ENCODE measurements around the gene OR6M1.

Gene OR6M1

GRCh38 chr11:123838659-123839058 is 32.5 kb upstream of the OR6M1 start:
- POLR2A ChIA-PET, result no interaction called here
- H3K4me3 ChIP-seq (ENCODE audit: low read depth, low read length), result no peak overlapping the region

GRCh38 chr11:123838199-123838598 is 32.0 kb upstream of the OR6M1 start:
- ChIA-PET POLR2A (no interaction called here), CTCF (no interaction called here)
- H3K4me3 ChIP-seq (ENCODE audit: low read depth, low read length), result no peak overlapping the region
- TF ChIP-seq CTCF (IDR thresholded peaks at IDR 0.05; ENCODE audit: insufficient read depth, low read length, missing control alignments), result no peak
- no peak for DNase-seq (ENCODE audit: low read depth, low spot score)

More at GRCh38 chr11:123838659-123839058, 32.5 kb upstream of the OR6M1 start:
- no peak for DNase-seq (ENCODE audit: low read depth, low spot score)
- CTCF ChIA-PET, result no interaction called here
- no peak for TF ChIP-seq CTCF (IDR thresholded peaks at IDR 0.05; ENCODE audit: insufficient read depth, low read length, missing control alignments)

- POLR2A ChIA-PET, result no interaction called here
- no peak for DNase-seq (ENCODE audit: low read depth, low spot score)
Measured at GRCh38 chr11:123833095-123833494, 26.9 kb upstream of the OR6M1 start.

GRCh38 chr11:123829745-123830144 is 23.6 kb upstream of the OR6M1 start:
- ChIA-PET CTCF (no interaction called here), POLR2A (no interaction called here)
- DNase-seq (ENCODE audit: low read depth, low spot score), result no peak
- no peak overlapping the region for H3K4me3 ChIP-seq (ENCODE audit: low read depth, low read length)
- TF ChIP-seq CTCF (IDR thresholded peaks at IDR 0.05; ENCODE audit: insufficient read depth, low read length, missing control alignments), result no peak

More at GRCh38 chr11:123833095-123833494, 26.9 kb upstream of the OR6M1 start:
- CTCF ChIA-PET, result no interaction called here
- no peak for TF ChIP-seq CTCF (IDR thresholded peaks at IDR 0.05; ENCODE audit: insufficient read depth, low read length, missing control alignments)
- H3K4me3 ChIP-seq (ENCODE audit: low read depth, low read length), result no peak overlapping the region

- TF ChIP-seq CTCF (IDR thresholded peaks at IDR 0.05; ENCODE audit: insufficient read depth, low read length, missing control alignments), result no peak
- ChIA-PET CTCF (no interaction called here), POLR2A (no interaction called here)
- H3K4me3 ChIP-seq (ENCODE audit: low read depth, low read length), result no peak overlapping the region
- DNase-seq (ENCODE audit: low read depth, low spot score), result no peak
Measured at GRCh38 chr11:123822599-123822998, 16.4 kb upstream of the OR6M1 start.

- DNase-seq (ENCODE audit: low read depth, low spot score), result no peak
- CTCF ChIA-PET, result no interaction called here
- no peak for TF ChIP-seq CTCF (IDR thresholded peaks at IDR 0.05; ENCODE audit: insufficient read depth, low read length, missing control alignments)
- POLR2A ChIA-PET, result no interaction called here
- H3K4me3 ChIP-seq (ENCODE audit: low read depth, low read length), result no peak overlapping the region
Measured at GRCh38 chr11:123822032-123822431, 15.9 kb upstream of the OR6M1 start.

Data from AG04449 (cell line).